ENCODE results near the gene PMPCA.
"Not testable (repeated sequence)": the region's sequence is repeated elsewhere in the genome, so short reads cannot be mapped to it uniquely, and the experiment has no call there.

The PMPCA gene

GRCh38 chr9:136394312-136395019 is 16.0 kb upstream of the PMPCA start:
- no peak for DNase-seq (ENCODE audit: low read depth in 2 of 2)

- no peak for DNase-seq (ENCODE audit: low read depth in 2 of 2)
These were observed 15.5 kb upstream of the PMPCA start for GRCh38 chr9:136395020-136395340.

GRCh38 chr9:136395345-136396218 is 14.9 kb upstream of the PMPCA start:
- no peak for DNase-seq (ENCODE audit: low read depth in 2 of 2)

GRCh38 chr9:136396219-136396515 is 14.3 kb upstream of the PMPCA start:
- no peak for DNase-seq (ENCODE audit: low read depth in 2 of 2)

- DNase-seq (ENCODE audit: low read depth in 2 of 2) = no peak
These were observed 12.8 kb upstream of the PMPCA start for GRCh38 chr9:136397643-136398042.

- no peak for DNase-seq (ENCODE audit: low read depth in 2 of 2)
These were observed 12.2 kb upstream of the PMPCA start for GRCh38 chr9:136398286-136398685.

- DNase-seq (ENCODE audit: low read depth in 2 of 2) = no peak
These were observed 11.1 kb upstream of the PMPCA start for GRCh38 chr9:136399176-136400037.

- peak; percentile 57 for DNase-seq (ENCODE audit: low read depth in 2 of 2)
These were observed 10.2 kb upstream of the PMPCA start, which contains the start of gene SNAPC4 for GRCh38 chr9:136400038-136400834. TSS of gene SNAPC4 (minus strand) at chr9:136400170. CDS start at chr9:136398428, 1,742 bp downstream.

- no peak for DNase-seq (ENCODE audit: low read depth in 2 of 2)
These were observed 9.1 kb upstream of the PMPCA start for GRCh38 chr9:136401173-136401922.

- no peak for DNase-seq (ENCODE audit: low read depth in 2 of 2)
These were observed 8.4 kb upstream of the PMPCA start for GRCh38 chr9:136402067-136402466.

- no peak for DNase-seq (ENCODE audit: low read depth in 2 of 2)
These were observed 6.9 kb upstream of the PMPCA start for GRCh38 chr9:136403538-136403914.

- no peak for DNase-seq (ENCODE audit: low read depth in 2 of 2)
These were observed 6.3 kb upstream of the PMPCA start for GRCh38 chr9:136403915-136404800.

- no peak for DNase-seq (ENCODE audit: low read depth in 2 of 2)
These were observed 5.7 kb upstream of the PMPCA start for GRCh38 chr9:136404801-136405136.

GRCh38 chr9:136405481-136405880 is 5.0 kb upstream of the PMPCA start:
- no peak for DNase-seq (ENCODE audit: low read depth in 2 of 2)

- not testable (repeated sequence) for DNase-seq (ENCODE audit: low read depth in 2 of 2)
These were observed 4.6 kb upstream of the PMPCA start for GRCh38 chr9:136405904-136406303.

- DNase-seq (ENCODE audit: low read depth in 2 of 2) = not testable (repeated sequence)
These were observed 3.4 kb upstream of the PMPCA start for GRCh38 chr9:136407061-136407460.

GRCh38 chr9:136407911-136408310 is 2.5 kb upstream of the PMPCA start:
- no peak for DNase-seq (ENCODE audit: low read depth in 2 of 2)

- DNase-seq (ENCODE audit: low read depth in 2 of 2) = no peak
These were observed 652 bp upstream of the PMPCA start for GRCh38 chr9:136409557-136410455.

- no peak for DNase-seq (ENCODE audit: low read depth in 2 of 2)
These were observed 920 bp downstream of the PMPCA start for GRCh38 chr9:136411378-136411777.
